Measurements from ENCODE around the gene LPIN1.

LPIN1 gene

DNA sequence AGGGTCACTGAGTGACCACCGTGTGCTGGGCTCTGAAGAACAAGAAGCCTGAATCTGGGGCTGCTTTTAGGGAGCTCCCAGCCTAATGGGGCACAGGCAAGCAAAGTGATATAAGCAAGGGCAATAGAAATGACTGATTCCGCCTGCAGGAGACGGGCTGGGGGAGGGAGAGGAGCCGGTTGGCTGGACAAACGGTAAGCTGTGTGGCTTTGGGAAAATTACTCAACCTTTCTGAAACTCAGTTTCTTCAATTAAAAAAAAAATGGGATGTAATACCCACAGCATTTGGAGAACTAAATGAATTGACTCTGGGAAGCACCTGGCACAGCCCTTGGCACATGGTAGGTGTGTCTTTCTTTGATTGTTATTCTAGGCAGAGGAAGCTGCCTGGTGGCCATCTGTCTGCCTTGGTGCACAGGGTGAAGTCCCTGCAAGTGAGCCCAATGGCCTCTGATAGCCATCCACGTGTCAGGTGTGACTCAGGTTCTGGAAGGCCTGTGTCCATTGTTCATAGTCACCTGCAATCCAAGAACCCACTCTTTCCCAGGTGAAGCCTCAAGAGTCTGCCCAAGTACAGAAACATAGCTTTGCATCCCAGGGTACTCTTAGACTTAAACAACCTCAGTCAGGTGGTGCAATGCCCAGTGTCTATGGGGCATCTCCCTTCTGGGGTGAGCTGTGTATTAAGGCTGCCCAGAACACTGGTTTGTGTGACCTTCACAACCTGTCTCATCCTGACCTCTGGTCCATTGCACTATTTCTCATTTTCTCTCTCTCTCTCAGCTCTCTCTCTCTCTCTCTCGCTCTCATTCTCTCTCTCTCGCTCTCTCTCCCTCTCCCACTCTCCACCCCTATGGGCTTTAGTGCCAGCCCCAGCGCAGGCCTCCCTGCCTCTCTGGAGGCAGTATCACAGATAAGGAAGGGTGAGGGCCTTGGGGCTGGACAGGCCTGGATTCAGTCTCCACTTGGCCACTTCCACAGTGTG lies 46.5 kb upstream of the LPIN1 start:
- TF ChIP-seq, protein P1, sequence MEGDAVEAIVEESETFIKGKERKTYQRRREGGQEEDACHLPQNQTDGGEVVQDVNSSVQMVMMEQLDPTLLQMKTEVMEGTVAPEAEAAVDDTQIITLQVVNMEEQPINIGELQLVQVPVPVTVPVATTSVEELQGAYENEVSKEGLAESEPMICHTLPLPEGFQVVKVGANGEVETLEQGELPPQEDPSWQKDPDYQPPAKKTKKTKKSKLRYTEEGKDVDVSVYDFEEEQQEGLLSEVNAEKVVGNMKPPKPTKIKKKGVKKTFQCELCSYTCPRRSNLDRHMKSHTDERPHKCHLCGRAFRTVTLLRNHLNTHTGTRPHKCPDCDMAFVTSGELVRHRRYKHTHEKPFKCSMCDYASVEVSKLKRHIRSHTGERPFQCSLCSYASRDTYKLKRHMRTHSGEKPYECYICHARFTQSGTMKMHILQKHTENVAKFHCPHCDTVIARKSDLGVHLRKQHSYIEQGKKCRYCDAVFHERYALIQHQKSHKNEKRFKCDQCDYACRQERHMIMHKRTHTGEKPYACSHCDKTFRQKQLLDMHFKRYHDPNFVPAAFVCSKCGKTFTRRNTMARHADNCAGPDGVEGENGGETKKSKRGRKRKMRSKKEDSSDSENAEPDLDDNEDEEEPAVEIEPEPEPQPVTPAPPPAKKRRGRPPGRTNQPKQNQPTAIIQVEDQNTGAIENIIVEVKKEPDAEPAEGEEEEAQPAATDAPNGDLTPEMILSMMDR (IDR thresholded peaks at IDR 0.05; ENCODE audit: control extremely low read depth, extremely low read depth, low read depth, missing control alignments) = no peak
- ChIA-PET CTCF (interaction anchor here (1.1 to 11.2 kb wide), 5 partner anchors 9 to 1307 kb away, joined by 3 to 217 read pairs (median 8); no protein-coding TSS in a partner anchor), POLR2A (interaction anchor here (0.6 kb wide), 1 partner anchor 47 kb away, joined by 3 read pairs; the partner anchor contains the start of gene LPIN1)
- no peak for DNase-seq (ENCODE audit: extremely low spot score)

- POLR2A ChIA-PET = no interaction called here
- CTCF ChIA-PET = interaction anchor here (1.6 to 11.2 kb wide), 3 partner anchors 8 to 81 kb away, joined by 6 to 217 read pairs (median 34); no protein-coding TSS in a partner anchor
- TF ChIP-seq, protein P1 (IDR thresholded peaks at IDR 0.05; ENCODE audit: control extremely low read depth, extremely low read depth, low read depth, missing control alignments) = no peak
- DNase-seq (ENCODE audit: extremely low spot score) = no peak
Observed at GRCh38 chr2:11701206-11701605, 45.2 kb upstream of the LPIN1 start.

DNA sequence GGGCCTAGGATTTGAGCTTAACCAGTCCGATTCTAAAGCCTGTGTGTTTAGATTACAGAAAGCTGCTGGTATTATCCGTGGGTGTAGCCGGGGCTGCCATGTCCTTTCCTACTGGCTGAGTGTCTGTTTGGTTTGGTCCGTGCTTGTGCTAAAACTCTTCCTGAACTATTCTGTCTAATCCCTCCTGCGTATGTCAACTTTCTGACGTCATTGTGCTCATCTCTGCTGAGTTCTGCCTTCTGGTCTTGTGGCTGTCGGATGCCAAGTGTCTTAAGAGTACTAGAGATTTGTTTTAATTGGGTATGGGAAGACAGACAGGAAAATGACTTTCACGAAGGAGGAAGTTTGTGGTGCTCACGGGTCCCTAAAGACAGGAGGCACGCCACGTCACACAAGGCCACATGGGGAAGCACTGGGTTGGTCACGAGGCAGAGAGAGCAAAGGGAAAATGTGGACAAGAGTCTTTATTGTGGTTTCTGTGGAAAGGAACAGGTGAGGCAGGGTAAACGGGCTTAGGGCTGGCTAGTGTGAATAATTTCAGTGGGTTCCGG lies 44.6 kb upstream of the LPIN1 start:
- TF ChIP-seq, protein P1 (IDR thresholded peaks at IDR 0.05; ENCODE audit: control extremely low read depth, extremely low read depth, low read depth, missing control alignments) = no peak
- ChIA-PET POLR2A (no interaction called here), CTCF (interaction anchor here (1.6 to 11.2 kb wide), 2 partner anchors 9 to 80 kb away, joined by 6 to 217 read pairs; no protein-coding TSS in a partner anchor)
- no peak for DNase-seq (ENCODE audit: extremely low spot score)

DNA sequence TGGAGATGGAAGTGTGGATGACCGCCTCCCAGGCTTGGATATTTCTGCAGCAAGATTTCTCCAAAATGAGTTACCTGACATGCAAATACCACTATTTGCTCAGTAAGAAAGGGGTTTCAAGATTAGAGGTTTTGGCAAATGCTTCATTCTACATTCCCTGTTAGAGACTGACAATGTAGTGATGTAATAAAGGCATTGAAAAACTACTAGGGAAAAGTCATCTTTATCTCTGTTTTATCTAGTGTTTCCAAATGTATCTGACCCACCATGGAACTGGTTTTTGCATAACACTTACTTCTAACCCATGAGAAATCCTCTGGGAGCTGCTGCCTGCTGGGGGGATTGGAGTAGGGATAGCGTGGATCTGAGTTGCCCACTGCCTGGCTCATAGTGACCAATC lies 43.5 kb upstream of the LPIN1 start:
- TF ChIP-seq, protein P1 (IDR thresholded peaks at IDR 0.05; ENCODE audit: control extremely low read depth, extremely low read depth, low read depth, missing control alignments) = no peak
- ChIA-PET CTCF (interaction anchor here (11.2 kb wide), 1 partner anchor 79 kb away, joined by 217 read pairs; no protein-coding TSS in a partner anchor), POLR2A (no interaction called here)
- DNase-seq (ENCODE audit: extremely low spot score) = no peak

DNA sequence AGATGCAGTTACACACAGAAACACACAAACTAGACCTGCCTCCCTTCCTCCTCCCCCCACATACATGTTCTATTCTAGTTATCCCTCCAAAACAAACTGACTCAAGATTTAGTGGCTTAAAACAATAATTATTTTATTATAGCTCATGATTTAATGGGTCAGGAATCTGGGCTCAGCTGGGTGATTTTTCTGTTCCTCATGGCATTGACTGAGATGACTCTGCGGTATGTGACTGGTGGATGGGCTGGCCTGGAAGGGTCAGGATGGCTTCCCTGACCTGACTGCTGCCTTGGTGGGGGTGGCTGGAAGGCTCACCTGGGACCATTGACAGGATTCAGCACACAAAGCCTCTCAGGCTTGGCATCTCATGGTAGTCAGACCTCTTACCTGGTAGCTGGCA lies 42.7 kb upstream of the LPIN1 start:
- CTCF ChIA-PET = interaction anchor here (1.2 to 2.7 kb wide), 3 partner anchors 10 to 16 kb away, joined by 5 to 19 read pairs (median 5); no protein-coding TSS in a partner anchor
- POLR2A ChIA-PET = no interaction called here
- TF ChIP-seq, protein P1 (IDR thresholded peaks at IDR 0.05; ENCODE audit: control extremely low read depth, extremely low read depth, low read depth, missing control alignments) = no peak
- DNase-seq (ENCODE audit: extremely low spot score) = no peak

DNA sequence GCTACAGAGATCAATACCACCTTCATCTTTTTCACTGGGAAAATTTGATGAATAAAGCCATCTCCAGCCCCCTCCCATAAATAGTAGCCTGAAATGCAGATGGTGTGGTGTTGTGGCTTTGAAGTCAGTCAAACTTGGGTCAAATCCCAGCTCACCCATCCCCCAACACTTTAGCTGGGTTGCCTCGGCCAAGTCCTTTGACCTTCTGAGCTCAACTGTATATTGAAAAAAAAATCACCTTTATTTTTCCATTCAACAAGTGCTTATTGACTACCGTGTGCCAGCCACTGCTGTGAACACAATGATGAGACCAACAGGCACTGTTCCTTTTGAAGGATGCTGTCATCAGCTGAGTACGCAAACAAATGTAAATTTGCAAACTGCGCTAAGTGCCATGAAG lies 41.4 kb upstream of the LPIN1 start:
- ChIA-PET POLR2A (no interaction called here), CTCF (interaction anchor here (0.9 to 2.7 kb wide), 2 partner anchors 12 to 74 kb away, joined by 3 to 19 read pairs; no protein-coding TSS in a partner anchor)
- no peak for DNase-seq (ENCODE audit: extremely low spot score)
- TF ChIP-seq, protein P1 (IDR thresholded peaks at IDR 0.05; ENCODE audit: control extremely low read depth, extremely low read depth, low read depth, missing control alignments) = no peak
